Body of pancreas (tissue), 4 donors: Measurements from ENCODE around the gene SLX9.

Experiments
- CTCF ChIP-seq, 7 experiments: fragments of 450-650 bp in 4 of 7; fragments of 200-600 bp in 3 of 7; sonication (generic) in 3 of 7; IDR thresholded peaks; one replicate each; pipeline ENCODE4 v1.5.1; 2016 to 2019; ENCODE audit warnings: antibody characterized with exemption in 7 of 7
- POLR2A ChIP-seq, 3 donors: fragments of 450-650 bp; IDR thresholded peaks; one replicate each; pipeline ENCODE4 v1.6.1; 2016; ENCODE audit warnings: antibody characterized with exemption in 3 of 3, mild to moderate bottlenecking in 2 of 3

GRCh38 chr21:44996096-44996495 is 56.3 kb downstream of the SLX9 start:
- TF ChIP-seq POLR2A (IDR thresholded peaks at IDR 0.05) (no peak), CTCF (IDR thresholded peaks at IDR 0.05) (no peak)
